ENCODE measurements around the gene COLEC12. TPM values are rescaled to one million over a fixed set of nuclear protein-coding genes. Genes with fewer than 3 reads are reported as not detected.

The COLEC12 gene
- 0.18 and 0.29 TPM in 2 replicates for total RNA-seq

DNA sequence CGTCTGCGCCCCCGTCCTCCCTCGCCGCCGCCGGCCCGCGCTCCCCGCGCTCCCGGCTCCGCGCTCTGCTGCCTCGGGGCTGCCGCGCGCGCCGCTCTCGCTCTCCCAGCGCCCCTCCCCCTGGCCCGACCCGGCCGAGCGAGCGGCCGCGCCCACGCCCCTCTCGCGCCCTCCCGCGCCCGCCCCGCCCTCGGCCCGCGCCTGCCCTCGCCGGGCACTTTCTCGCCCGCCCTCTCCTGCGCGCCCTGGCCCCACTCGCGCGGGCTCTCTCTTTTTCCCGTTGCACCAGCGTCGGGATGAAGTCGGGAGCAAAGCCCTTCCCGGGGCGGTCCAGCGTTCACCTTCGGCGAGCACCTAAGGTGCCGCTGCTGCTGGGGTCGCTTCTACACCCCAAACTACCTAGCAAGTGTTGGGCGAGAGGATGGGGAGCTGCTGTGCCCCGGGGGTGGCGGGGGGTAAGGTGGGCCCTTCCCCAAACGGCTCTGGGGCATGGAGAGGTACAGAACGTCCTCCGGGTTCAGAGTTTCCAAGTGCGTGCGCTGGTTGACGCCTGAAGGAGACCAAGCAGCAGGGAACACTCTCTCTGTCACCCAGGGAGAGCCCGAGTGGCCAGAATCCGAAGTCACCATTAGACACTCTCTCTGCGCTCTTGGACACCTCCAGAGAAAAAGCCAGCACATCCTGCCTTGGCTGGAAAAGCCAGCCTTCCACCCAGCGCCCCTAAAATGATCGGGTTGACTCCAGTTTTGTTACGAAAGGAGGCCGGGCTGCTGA lies at the start of gene COLEC12:
TSS of gene COLEC12 (minus strand) at position 70 of the 774 bp plus-strand sequence. CDS start 187 bp downstream, outside the sequence.

DNA sequence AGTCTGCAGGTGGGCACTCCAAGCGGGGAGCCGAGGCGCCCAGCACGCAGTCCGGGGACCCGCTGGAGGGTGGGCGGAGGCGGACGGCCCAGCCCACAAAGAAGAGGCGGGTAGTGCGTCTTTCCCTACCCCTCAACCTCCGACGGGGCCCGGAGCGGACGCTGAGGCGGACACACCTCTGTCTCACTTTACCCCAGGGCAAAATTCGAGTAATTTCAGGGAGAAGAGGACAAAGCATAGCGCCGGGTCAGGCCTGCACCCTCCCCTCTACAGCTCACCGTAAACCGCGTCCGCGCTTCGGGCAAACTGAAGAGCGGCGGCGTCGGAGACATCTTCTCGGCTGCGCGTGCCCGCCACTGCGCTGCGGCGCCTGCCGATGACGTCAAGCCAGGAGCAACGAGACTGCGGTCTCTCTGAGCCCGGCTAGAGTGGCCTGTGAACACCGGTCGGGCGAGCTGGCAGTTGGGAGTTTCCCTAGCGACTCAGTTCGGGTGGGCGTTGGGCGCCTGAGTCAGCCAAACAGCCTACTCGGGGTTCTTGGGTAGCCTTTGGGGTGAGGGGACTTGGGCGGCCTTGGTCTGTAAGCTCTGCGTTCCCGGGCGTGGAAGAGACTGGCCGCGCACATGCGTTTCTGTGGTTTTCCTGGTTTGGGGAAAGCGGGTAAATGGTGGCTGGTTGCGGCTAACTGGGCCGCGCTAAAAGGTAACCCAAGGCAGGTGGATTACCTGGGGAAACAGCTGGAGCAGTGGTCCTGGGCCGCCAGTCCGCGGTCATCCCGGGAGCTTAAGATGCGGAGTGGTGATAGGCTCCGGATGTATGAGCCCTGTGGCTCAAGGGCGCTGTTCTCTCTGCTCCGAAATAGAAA lies 232.6 kb downstream of the COLEC12 start, which contains the start of gene THOC1:
TSS of gene THOC1 (minus strand) at position 360 of the 865 bp plus-strand sequence. CDS start at position 332, 28 bp downstream.

Other genes starting within 250 kb of the COLEC12 start
- 15.3 and 20.2 TPM in 2 replicates for gene THOC1, start 232.7 kb downstream of the COLEC12 start, total RNA-seq
- gene CETN1, start 79.7 kb upstream of the COLEC12 start, total RNA-seq = not detected in 2 replicates
- gene CLUL1, start 96.3 kb upstream of the COLEC12 start, total RNA-seq = not detected in 2 replicates
- gene TYMS, start 157.0 kb upstream of the COLEC12 start, total RNA-seq = 45.4 and 61.4 TPM in 2 replicates
- gene ENOSF1, start 211.9 kb upstream of the COLEC12 start, total RNA-seq = 16.7 and 21.8 TPM in 2 replicates